Lung microvascular endothelial cell (primary cell): ENCODE measurements around the gene VWDE. TPM values are rescaled to one million over a fixed set of nuclear protein-coding genes. Genes with fewer than 3 reads are reported as not detected.

Experiments
- DNase-seq, 2 donors: peaks; one replicate each; pipeline versions ENCODE4 v3.0.0 to v3.0.0-alpha.2; 2010; ENCODE audit warnings: low read depth in 2 of 2
- total RNA-seq: library from RNA; depleted of rRNA; stranded (reverse); fragments of >200 nt; gene quantifications from 2 replicates; pipeline ENCODE4 v1.2.1, GENCODE V29; 2014

VWDE gene
- total RNA-seq, 1 donor from 2014 or later = not detected

- no peak for DNase-seq
Measured at GRCh38 chr7:12290761-12291160, 112.9 kb downstream of the VWDE start.

GRCh38 chr7:12289996-12290395 lies 113.7 kb downstream of the VWDE start:
- DNase-seq = peak in 1 of 2 donors; percentile 10

GRCh38 chr7:12287901-12288300 lies 115.8 kb downstream of the VWDE start:
- no peak for DNase-seq

DNA sequence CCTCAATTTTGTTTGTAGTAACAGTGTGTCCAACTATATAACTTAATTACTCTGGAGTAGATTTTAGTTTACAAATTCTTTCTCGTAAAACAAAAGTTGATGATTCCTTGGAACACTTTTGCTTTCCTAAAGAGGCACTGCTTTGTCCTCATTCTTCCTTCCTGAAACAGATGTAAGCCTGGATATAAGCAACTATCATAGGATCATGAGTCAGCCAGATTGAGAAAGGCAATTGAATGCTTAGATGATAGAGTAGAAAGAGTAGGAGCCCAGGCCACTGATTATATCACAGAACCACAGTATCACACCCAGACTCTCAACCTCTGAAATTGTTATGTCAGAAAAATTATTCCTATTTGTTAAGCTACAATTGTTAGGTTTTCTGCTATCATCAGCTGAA lies 122.6 kb downstream of the VWDE start:
- DNase-seq = peak in 1 of 2 donors; percentile 31

Other genes starting within 250 kb of the VWDE start
- gene TMEM106B, start 192.6 kb downstream of the VWDE start, total RNA-seq = 14.6 and 24.2 TPM in 2 replicates
- gene SCIN, start 166.9 kb upstream of the VWDE start, total RNA-seq = not detected in 2 replicates